Neuronal stem cell (in vitro differentiated cells): Measurements from ENCODE around the gene SORT1.

Source experiments
- DNase-seq: peaks from one replicate; pipeline ENCODE4 v3.0.0-alpha.2; 2013; ENCODE audit warnings: low spot score
- H2AFZ ChIP-seq: one replicate; pipeline ENCODE4 v1.6.1; 2013; ENCODE audit warnings: mild to moderate bottlenecking, low read length, inconsistent platforms
- H2AK5ac ChIP-seq: 2 replicates; pipeline ENCODE4 v1.6.1; 2013; ENCODE audit warnings: low read depth, mild to moderate bottlenecking, inconsistent platforms, low read length, moderate library complexity, mixed read lengths
- H2BK120ac ChIP-seq: 2 replicates; pipeline ENCODE4 v1.6.1; 2013; ENCODE audit warnings: low read depth, mild to moderate bottlenecking, inconsistent platforms, low read length, moderate library complexity, mixed read lengths
- H2BK12ac ChIP-seq: one replicate; pipeline ENCODE4 v1.6.1; 2013; ENCODE audit warnings: low read length, inconsistent platforms
- H2BK15ac ChIP-seq: 2 replicates; pipeline ENCODE4 v1.6.1; 2013; ENCODE audit warnings: mild to moderate bottlenecking, low read length, inconsistent platforms, mixed read lengths
- H2BK5ac ChIP-seq: one replicate; pipeline ENCODE4 v1.6.1; 2013; ENCODE audit warnings: inconsistent platforms, mild to moderate bottlenecking, low read length, moderate library complexity
- H3K14ac ChIP-seq: one replicate; pipeline ENCODE4 v1.6.1; 2013; ENCODE audit warnings: low read length, inconsistent platforms
- H3K18ac ChIP-seq: 2 replicates; pipeline ENCODE4 v1.6.1; 2013; ENCODE audit warnings: low read length, inconsistent platforms
- H3K23ac ChIP-seq: 2 replicates; pipeline ENCODE4 v1.6.1; 2013; ENCODE audit warnings: low read depth, mild to moderate bottlenecking, mixed read lengths, low read length, inconsistent platforms; ENCODE audit not compliant: poor library complexity
- H3K27ac ChIP-seq: replicated peaks from 3 replicates; pipeline ENCODE4 v1.5.1; 2013; ENCODE audit warnings: low read length, inconsistent platforms
- H3K27me3 ChIP-seq, 3 experiments: 2 replicates each; pipeline ENCODE4 v1.6.1; 2013; ENCODE audit warnings: low read length in 3 of 3, mild to moderate bottlenecking in 2 of 3, inconsistent platforms in 1 of 3, low read depth in 1 of 3, mixed read lengths in 1 of 3, moderate library complexity in 1 of 3; ENCODE audit not compliant: control insufficient read depth in 3 of 3, insufficient read depth in 3 of 3
- H3K36me3 ChIP-seq, 2 donors: replicated peaks in 1 of 2; 2 replicates each; pipeline ENCODE4 v1.6.1; 2013; ENCODE audit warnings: low read length in 2 of 2; ENCODE audit not compliant: control insufficient read depth in 2 of 2, insufficient read depth in 2 of 2
- H3K4ac ChIP-seq: 2 replicates; pipeline ENCODE4 v1.6.1; 2013; ENCODE audit warnings: inconsistent platforms, mild to moderate bottlenecking, low read length, moderate library complexity
- H3K4me1 ChIP-seq, 2 donors: 1 replicate in 1 of 2; 2 replicates in 1 of 2; pipeline ENCODE4 v1.6.1; 2013; ENCODE audit warnings: low read length in 2 of 2, low read depth in 1 of 2; ENCODE audit not compliant: control insufficient read depth in 2 of 2, insufficient read depth in 1 of 2
- H3K4me2 ChIP-seq: one replicate; pipeline ENCODE4 v1.6.1; 2013; ENCODE audit warnings: mild to moderate bottlenecking, low read length, inconsistent platforms; ENCODE audit not compliant: insufficient read depth, poor library complexity, severe bottlenecking
- H3K4me3 ChIP-seq, 2 donors: 2 replicates each; pipeline ENCODE4 v1.5.1; 2013; ENCODE audit warnings: low read length in 2 of 2, mild to moderate bottlenecking in 2 of 2, inconsistent platforms in 1 of 2, moderate library complexity in 1 of 2
- H3K79me1 ChIP-seq: one replicate; pipeline ENCODE4 v1.6.1; 2013; ENCODE audit warnings: low read depth, mild to moderate bottlenecking, inconsistent platforms, low read length, moderate library complexity
- H3K9ac ChIP-seq: one replicate; pipeline ENCODE4 v1.6.1; 2013; ENCODE audit warnings: mild to moderate bottlenecking, low read depth, low read length, inconsistent platforms; ENCODE audit not compliant: poor library complexity
- H3K9me3 ChIP-seq, 2 donors: replicated peaks in 1 of 2; 2 replicates each; pipeline versions ENCODE3 to v1.6.1; 2013; ENCODE audit warnings: low read length in 2 of 2, mild to moderate bottlenecking in 2 of 2, inconsistent platforms in 1 of 2, low read depth in 1 of 2, mixed read lengths in 1 of 2, moderate library complexity in 1 of 2; ENCODE audit not compliant: control insufficient read depth in 2 of 2, insufficient read depth in 1 of 2
- H4K8ac ChIP-seq: one replicate; pipeline ENCODE4 v1.6.1; 2013; ENCODE audit warnings: low read depth, mild to moderate bottlenecking, inconsistent platforms, low read length, moderate library complexity
- H4K91ac ChIP-seq: one replicate; pipeline ENCODE4 v1.6.1; 2013; ENCODE audit warnings: low read length, low read depth, mild to moderate bottlenecking, inconsistent platforms; ENCODE audit not compliant: poor library complexity
- WGBS, 2 donors: extraction: QIAGEN DNeasy Blood & Tissue Kit; methylation state at CpG; one replicate each; pipeline ENCODE4 v1.1.7; 2013; ENCODE audit warnings: missing lambda C conversion rate in 2 of 2, mixed read lengths in 1 of 2; ENCODE audit not compliant: insufficient read length in 2 of 2, insufficient replicate concordance in 1 of 2; ENCODE audit errors: extremely low coverage in 2 of 2; 5-methylcytosine and 5-hydroxymethylcytosine counted together

The SORT1 gene

GRCh38 chr1:109312978-109313775, 84.5 kb downstream of the SORT1 start:
- H3K27me3 ChIP-seq, result no peaks in the 10 kb centered on the region
- no peak overlapping the region for H2AK5ac ChIP-seq
- H3K4ac ChIP-seq, result no peak overlapping the region
- H3K4me3 ChIP-seq, result no peak overlapping the region
- H2BK120ac ChIP-seq, result no peak overlapping the region
- H3K4me2 ChIP-seq, result no peak overlapping the region
- H3K27ac ChIP-seq, result no peak overlapping the region
- H3K9me3 ChIP-seq, result peaks cover 0 to 3% of the 10 kb centered on the region in 2 donors
- WGBS, 2 donors, result no CpG with 5 or more reads among the region's 12 CpGs
- H2BK15ac ChIP-seq, result no peak overlapping the region
- no peak overlapping the region for H2AFZ ChIP-seq
- no peaks in the 10 kb centered on the region for H3K79me1 ChIP-seq
- no peak overlapping the region for H3K9ac ChIP-seq
- H3K4me1 ChIP-seq, result no peaks in the 10 kb centered on the region
- H3K14ac ChIP-seq, result no peak overlapping the region
- no peak overlapping the region for H4K8ac ChIP-seq
- no peak overlapping the region for H2BK12ac ChIP-seq
- no peak overlapping the region for H3K23ac ChIP-seq
- H4K91ac ChIP-seq, result no peak overlapping the region
- DNase-seq, result no peak
- H3K18ac ChIP-seq, result no peak overlapping the region
- H2BK5ac ChIP-seq, result no peak overlapping the region
- peaks cover 27 to 72% of the 10 kb centered on the region in 2 donors for H3K36me3 ChIP-seq

DNA sequence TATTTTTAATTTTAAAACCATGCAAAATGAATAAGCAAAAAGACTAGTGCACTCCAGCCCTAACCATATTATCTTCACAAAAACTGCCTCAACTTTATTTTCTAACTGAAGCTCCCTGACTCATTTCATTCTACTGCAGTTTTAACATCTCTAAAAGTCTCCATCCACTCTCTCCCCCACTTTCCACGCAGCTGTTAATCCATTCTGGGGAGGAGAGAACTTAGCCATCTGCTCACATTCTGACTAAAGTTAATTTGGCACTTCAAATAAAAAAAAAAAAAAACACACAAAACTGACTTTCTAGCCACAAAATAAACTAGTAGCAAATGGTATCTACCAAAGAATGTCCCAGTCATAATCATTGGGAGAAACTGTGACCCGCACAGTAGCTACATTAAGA, 85.5 kb downstream of the SORT1 start:
- no peak overlapping the region for H3K18ac ChIP-seq
- H3K14ac ChIP-seq, result no peak overlapping the region
- H2AK5ac ChIP-seq, result no peak overlapping the region
- no peak overlapping the region for H3K4ac ChIP-seq
- no peak overlapping the region for H3K4me2 ChIP-seq
- H2AFZ ChIP-seq, result no peak overlapping the region
- no peak overlapping the region for H2BK15ac ChIP-seq
- no peak overlapping the region for H3K4me3 ChIP-seq
- no peak overlapping the region for H2BK12ac ChIP-seq
- H3K36me3 ChIP-seq, result peaks cover 20 to 62% of the 10 kb centered on the region in 2 donors
- H3K27me3 ChIP-seq, result no peaks in the 10 kb centered on the region
- no peak overlapping the region for H3K23ac ChIP-seq
- H3K9ac ChIP-seq, result no peak overlapping the region
- H4K91ac ChIP-seq, result no peak overlapping the region
- H3K9me3 ChIP-seq, result no peaks in the 10 kb centered on the region
- peaks cover 5 to 8% of the 10 kb centered on the region in 2 donors for H3K4me1 ChIP-seq
- WGBS, 2 donors, result no CpG with 5 or more reads among the region's 2 CpGs
- H2BK5ac ChIP-seq, result no peak overlapping the region
- no peak overlapping the region for H4K8ac ChIP-seq
- H3K27ac ChIP-seq, result no peak overlapping the region
- H2BK120ac ChIP-seq, result no peak overlapping the region
- no peak for DNase-seq
- no peaks in the 10 kb centered on the region for H3K79me1 ChIP-seq

DNA sequence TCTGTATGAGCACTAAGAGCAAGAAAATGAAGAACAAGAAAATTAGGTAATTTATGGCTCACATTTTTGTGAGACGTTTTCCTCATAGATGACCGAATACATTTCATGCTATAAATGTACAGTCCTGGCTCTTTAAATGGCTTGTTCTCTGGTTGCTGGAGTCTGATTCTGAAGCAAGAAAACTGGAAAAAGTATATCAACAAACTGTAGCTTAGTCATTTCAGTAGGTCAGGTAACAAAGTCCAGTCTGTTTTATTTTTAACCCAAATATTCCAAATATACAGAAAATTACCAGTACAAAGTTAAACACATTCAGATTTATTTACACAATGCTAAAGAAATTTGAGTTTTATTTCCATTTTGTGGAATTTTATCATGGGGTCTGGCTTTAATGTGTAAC, 88.4 kb downstream of the SORT1 start:
- H4K91ac ChIP-seq, result no peak overlapping the region
- H3K18ac ChIP-seq, result no peak overlapping the region
- H3K79me1 ChIP-seq, result no peaks in the 10 kb centered on the region
- H4K8ac ChIP-seq, result no peak overlapping the region
- H2BK5ac ChIP-seq, result no peak overlapping the region
- WGBS, 2 donors, result no CpG with 5 or more reads among the region's 2 CpGs
- H2AK5ac ChIP-seq, result no peak overlapping the region
- no peak overlapping the region for H3K4me3 ChIP-seq
- no peak for DNase-seq
- H3K4me2 ChIP-seq, result no peak overlapping the region
- H3K27ac ChIP-seq, result no peak overlapping the region
- no peak overlapping the region for H2BK12ac ChIP-seq
- H3K27me3 ChIP-seq, result no peaks in the 10 kb centered on the region
- H2BK15ac ChIP-seq, result no peak overlapping the region
- H3K9ac ChIP-seq, result no peak overlapping the region
- no peak overlapping the region for H3K23ac ChIP-seq
- no peak overlapping the region for H2AFZ ChIP-seq
- no peak overlapping the region for H3K4ac ChIP-seq
- H3K36me3 ChIP-seq, result peaks cover 10 to 33% of the 10 kb centered on the region in 2 donors
- no peak overlapping the region for H2BK120ac ChIP-seq
- no peak overlapping the region for H3K14ac ChIP-seq
- H3K4me1 ChIP-seq, result peaks cover 14 to 24% of the 10 kb centered on the region in 2 donors
- no peaks in the 10 kb centered on the region for H3K9me3 ChIP-seq

DNA sequence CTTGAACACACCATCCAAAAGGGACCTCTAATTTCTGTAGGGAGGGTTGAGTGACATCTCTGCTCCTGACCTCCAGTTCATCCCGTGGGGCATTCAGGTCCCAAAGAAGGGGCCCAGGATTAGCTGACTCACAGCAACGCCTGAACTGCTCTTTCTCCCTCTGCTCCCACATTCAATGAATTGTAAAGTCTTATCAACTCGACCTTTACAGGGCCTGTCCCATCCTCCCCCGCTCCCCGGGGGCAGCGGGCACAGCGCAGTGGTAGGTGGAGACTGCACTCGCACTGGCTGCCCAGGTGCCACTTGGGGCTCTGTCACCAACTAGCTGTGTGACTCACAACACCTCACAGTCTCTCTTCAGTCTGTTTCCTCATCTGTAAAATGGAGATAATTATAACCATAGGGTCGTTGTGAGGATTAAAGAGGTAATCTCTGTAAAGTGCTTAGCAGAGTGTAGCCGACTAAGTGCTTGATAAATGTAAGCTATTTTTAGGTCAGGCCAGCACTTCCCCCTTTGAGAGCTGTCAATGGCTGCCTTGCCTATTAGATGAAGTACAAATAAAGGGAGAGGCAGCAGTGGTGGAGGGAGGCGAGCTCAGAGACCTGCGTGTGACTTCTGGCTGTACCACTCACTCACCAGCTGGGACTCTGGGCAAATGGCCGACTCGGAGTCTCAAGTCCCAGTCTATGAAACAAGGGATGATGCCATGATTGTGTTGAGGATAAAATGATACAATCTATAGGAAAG, 90.3 kb downstream of the SORT1 start:
- Histone ChIP-seq H3K4me3 (no peak overlapping the region), H4K91ac (no peak overlapping the region), H3K18ac (peak overlapping the region; percentile 72), H3K4me2 (no peak overlapping the region), H3K27me3 (no peaks in the 10 kb centered on the region), H3K9me3 (no peaks in the 10 kb centered on the region), H2BK12ac (no peak overlapping the region), H2BK120ac (no peak overlapping the region), H3K4me1 (peaks cover 14 to 24% of the 10 kb centered on the region in 2 donors), H3K79me1 (no peaks in the 10 kb centered on the region), H3K9ac (no peak overlapping the region), H4K8ac (no peak overlapping the region), H2BK15ac (no peak overlapping the region), H2AK5ac (no peak overlapping the region), H3K14ac (no peak overlapping the region), H2AFZ (no peak overlapping the region), H3K27ac (peak overlapping the region; percentile 72), H3K36me3 (peaks cover 0 to 15% of the 10 kb centered on the region in 2 donors), H3K23ac (no peak overlapping the region), H2BK5ac (no peak overlapping the region), H3K4ac (no peak overlapping the region)
- WGBS, 2 donors, result no CpG with 5 or more reads among the region's 14 CpGs
- peak; percentile 23 for DNase-seq
